Glutamatergic neuron (in vitro differentiated cells): ENCODE measurements around the gene C16orf89. TPM values are rescaled to one million over a fixed set of nuclear protein-coding genes. Genes with fewer than 3 reads are reported as not detected.
A peak's percentile ranks its signal among the peaks of the same experiment; 100 is the strongest.

Experiments
- DNase-seq: peaks from one replicate; pipeline ENCODE4 v3.0.0; 2022
- H3K27ac Mint-ChIP-seq: one replicate; pipeline ENCODE4 v1.8.0; 2020; ENCODE audit warnings: mild to moderate bottlenecking, mixed read lengths, inconsistent platforms; ENCODE audit not compliant: unreplicated experiment
- H3K27me3 Mint-ChIP-seq: one replicate; pipeline ENCODE4 v1.8.0; 2020; ENCODE audit warnings: mild to moderate bottlenecking, moderate library complexity, mixed read lengths, inconsistent platforms; ENCODE audit not compliant: unreplicated experiment
- H3K36me3 Mint-ChIP-seq: one replicate; pipeline ENCODE4 v1.8.0; 2020; ENCODE audit warnings: mild to moderate bottlenecking, mixed read lengths, inconsistent platforms; ENCODE audit not compliant: unreplicated experiment
- H3K4me1 Mint-ChIP-seq: one replicate; pipeline ENCODE4 v1.8.0; 2020; ENCODE audit warnings: mild to moderate bottlenecking, low read depth, mixed read lengths, inconsistent platforms; ENCODE audit not compliant: unreplicated experiment
- H3K4me3 Mint-ChIP-seq: one replicate; pipeline ENCODE4 v1.8.0; 2020; ENCODE audit warnings: mild to moderate bottlenecking, mixed read lengths, inconsistent platforms; ENCODE audit not compliant: unreplicated experiment
- H3K9me3 Mint-ChIP-seq: one replicate; pipeline ENCODE4 v1.8.0; 2020; ENCODE audit warnings: mild to moderate bottlenecking, moderate library complexity, mixed read lengths, inconsistent platforms; ENCODE audit not compliant: unreplicated experiment
- total RNA-seq: library from RNA; stranded (reverse); fragmentation: NEBNext Ultra II Directional; extraction: Animal tissue kit (Norgen Biotek cat#: 25700); gene quantifications from one replicate; pipeline ENCODE4 v1.2.1, GENCODE V29; 2021; ENCODE audit not compliant: unreplicated experiment
- TF ChIP-seq, protein P1 (sequence below): fragments of 200-600 bp; sonication (generic); IDR thresholded peaks from one replicate; pipeline ENCODE4 v1.5.0; 2021; ENCODE audit not compliant: partially characterized antibody, unreplicated experiment

Gene C16orf89
- total RNA-seq, 1 donor from 2014 or later: not detected

DNA sequence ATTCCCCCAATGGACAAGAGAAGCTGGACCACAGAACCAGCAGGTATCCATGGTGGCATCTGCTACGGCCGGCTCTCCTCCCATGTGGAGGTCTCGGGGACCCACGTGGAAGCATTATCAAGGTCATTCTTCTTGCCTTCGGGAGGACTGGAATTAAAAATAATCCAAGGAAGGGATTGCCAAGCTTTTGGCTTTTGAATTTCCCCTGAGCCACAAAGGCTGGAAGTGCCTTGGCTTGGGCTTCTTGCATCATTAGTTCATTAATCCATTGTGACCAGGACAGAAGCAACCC is 48.1 kb downstream of the C16orf89 start:
- no peaks in the 10 kb centered on the region for H3K36me3 Mint-ChIP-seq
- H3K4me1 Mint-ChIP-seq: peaks cover 12% of the 10 kb centered on the region
- no peak for DNase-seq
- H3K4me3 Mint-ChIP-seq: no peak overlapping the region
- peaks cover 4% of the 10 kb centered on the region for H3K9me3 Mint-ChIP-seq
- peaks cover 2% of the 10 kb centered on the region for H3K27me3 Mint-ChIP-seq
- H3K27ac Mint-ChIP-seq: no peak overlapping the region
- TF ChIP-seq, protein P1, sequence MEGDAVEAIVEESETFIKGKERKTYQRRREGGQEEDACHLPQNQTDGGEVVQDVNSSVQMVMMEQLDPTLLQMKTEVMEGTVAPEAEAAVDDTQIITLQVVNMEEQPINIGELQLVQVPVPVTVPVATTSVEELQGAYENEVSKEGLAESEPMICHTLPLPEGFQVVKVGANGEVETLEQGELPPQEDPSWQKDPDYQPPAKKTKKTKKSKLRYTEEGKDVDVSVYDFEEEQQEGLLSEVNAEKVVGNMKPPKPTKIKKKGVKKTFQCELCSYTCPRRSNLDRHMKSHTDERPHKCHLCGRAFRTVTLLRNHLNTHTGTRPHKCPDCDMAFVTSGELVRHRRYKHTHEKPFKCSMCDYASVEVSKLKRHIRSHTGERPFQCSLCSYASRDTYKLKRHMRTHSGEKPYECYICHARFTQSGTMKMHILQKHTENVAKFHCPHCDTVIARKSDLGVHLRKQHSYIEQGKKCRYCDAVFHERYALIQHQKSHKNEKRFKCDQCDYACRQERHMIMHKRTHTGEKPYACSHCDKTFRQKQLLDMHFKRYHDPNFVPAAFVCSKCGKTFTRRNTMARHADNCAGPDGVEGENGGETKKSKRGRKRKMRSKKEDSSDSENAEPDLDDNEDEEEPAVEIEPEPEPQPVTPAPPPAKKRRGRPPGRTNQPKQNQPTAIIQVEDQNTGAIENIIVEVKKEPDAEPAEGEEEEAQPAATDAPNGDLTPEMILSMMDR: no peak

DNA sequence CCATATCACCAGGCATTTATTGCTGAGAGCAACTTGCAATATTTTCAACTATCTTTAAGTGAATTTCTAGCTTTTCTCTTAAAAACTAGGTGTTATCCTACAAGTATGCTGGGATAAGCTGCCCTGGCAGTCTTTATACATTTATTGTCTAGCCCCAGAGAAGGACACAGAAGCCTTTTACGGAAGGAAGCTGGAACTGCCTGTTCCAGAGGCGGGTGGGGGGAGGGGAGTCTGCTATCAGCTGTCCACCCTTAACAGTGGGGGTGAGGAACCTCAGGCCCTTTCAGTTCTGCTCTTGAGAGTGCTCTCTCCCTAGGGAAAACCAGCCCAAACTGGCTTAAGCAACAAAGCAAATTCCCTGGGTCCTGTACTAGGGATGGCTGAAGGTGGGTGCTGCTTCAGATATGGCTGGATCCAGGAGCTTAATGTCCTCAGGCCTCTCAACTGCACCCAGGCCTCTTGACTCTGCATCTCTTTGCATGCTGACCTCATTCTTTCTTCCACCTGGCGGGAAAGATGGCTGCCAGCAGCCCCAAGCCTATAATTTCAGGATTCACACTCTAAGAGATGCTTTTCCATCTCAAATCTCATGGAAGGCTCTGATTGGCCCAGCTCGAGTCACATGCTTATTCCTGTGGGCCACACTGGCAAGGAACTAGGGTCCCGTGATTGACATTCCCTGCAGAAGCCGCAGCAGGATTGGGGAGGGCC is 48.6 kb downstream of the C16orf89 start:
- no peak overlapping the region for H3K4me3 Mint-ChIP-seq

GRCh38 chr16:5015887-5016286 is 49.9 kb downstream of the C16orf89 start:
- peaks cover 2% of the 10 kb centered on the region for H3K27me3 Mint-ChIP-seq
- H3K27ac Mint-ChIP-seq: no peak overlapping the region
- no peak for DNase-seq
- peaks cover 4% of the 10 kb centered on the region for H3K9me3 Mint-ChIP-seq
- TF ChIP-seq, protein P1: no peak
- H3K36me3 Mint-ChIP-seq: no peaks in the 10 kb centered on the region
- H3K4me1 Mint-ChIP-seq: peaks cover 12% of the 10 kb centered on the region
- H3K4me3 Mint-ChIP-seq: no peak overlapping the region

More for the DNA sequence above, 48.6 kb downstream of the C16orf89 start:
- Mint-ChIP-seq H3K27ac (peak overlapping the region; percentile 17), H3K36me3 (no peaks in the 10 kb centered on the region), H3K4me1 (peaks cover 12% of the 10 kb centered on the region), H3K9me3 (peaks cover 4% of the 10 kb centered on the region), H3K27me3 (peaks cover 2% of the 10 kb centered on the region)
- TF ChIP-seq, protein P1: no peak
- DNase-seq: no peak

- Mint-ChIP-seq H3K27ac (peak overlapping the region; percentile 66), H3K9me3 (peaks cover 2% of the 10 kb centered on the region), H3K36me3 (no peaks in the 10 kb centered on the region), H3K4me1 (peaks cover 8% of the 10 kb centered on the region), H3K27me3 (peaks cover 2% of the 10 kb centered on the region), H3K4me3 (no peak overlapping the region)
- no peak for DNase-seq
- TF ChIP-seq, protein P1: no peak
These were observed 50.4 kb downstream of the C16orf89 start for GRCh38 chr16:5015351-5015750.

- Mint-ChIP-seq H3K36me3 (no peaks in the 10 kb centered on the region), H3K9me3 (peaks cover 2% of the 10 kb centered on the region), H3K4me3 (no peak overlapping the region), H3K27me3 (peaks cover 2% of the 10 kb centered on the region), H3K27ac (peak overlapping the region; percentile 12), H3K4me1 (peaks cover 4% of the 10 kb centered on the region)
- TF ChIP-seq, protein P1: no peak
- no peak for DNase-seq
These were observed 52.9 kb downstream of the C16orf89 start for GRCh38 chr16:5012887-5013286.
